Measurements from ENCODE around the gene FAH.
A peak's percentile ranks its signal among the peaks of the same experiment; 100 is the strongest.
"Not testable (repeated sequence)": the region's sequence is repeated elsewhere in the genome, so short reads cannot be mapped to it uniquely, and the experiment has no call there.

FAH gene

GRCh38 chr15:80151148-80151547 is 1.7 kb upstream of the FAH start:
- H3K27ac ChIP-seq, result no peak overlapping the region
- TF ChIP-seq CTCF (conservative IDR thresholded peaks at IDR 0.05) (no peak), ZFX (IDR thresholded peaks at IDR 0.05) (no peak)

GRCh38 chr15:80151576-80151975 is 1.2 kb upstream of the FAH start:
- H3K27ac ChIP-seq, result no peak overlapping the region
- TF ChIP-seq ZFX (IDR thresholded peaks at IDR 0.05) (no peak), CTCF (conservative IDR thresholded peaks at IDR 0.05) (no peak)

- peak overlapping the region; percentile 80 for H3K27ac ChIP-seq
- no peak for TF ChIP-seq CTCF (conservative IDR thresholded peaks at IDR 0.05)
- TF ChIP-seq ZFX (IDR thresholded peaks at IDR 0.05), result no peak
Observed at GRCh38 chr15:80152180-80152895, 461 bp upstream of the FAH start.

GRCh38 chr15:80153900-80154299 is 1.1 kb downstream of the FAH start:
- peak overlapping the region; percentile 80 for H3K27ac ChIP-seq
- TF ChIP-seq ZFX (IDR thresholded peaks at IDR 0.05), result no peak
- no peak for TF ChIP-seq CTCF (conservative IDR thresholded peaks at IDR 0.05)

- H3K27ac ChIP-seq, result peak overlapping the region; percentile 80; the same call in 1 of the 2 replicates
- TF ChIP-seq ZFX (IDR thresholded peaks at IDR 0.05) (no peak), CTCF (conservative IDR thresholded peaks at IDR 0.05) (no peak)
Observed at GRCh38 chr15:80154336-80154735, 1.5 kb downstream of the FAH start.

- H3K27ac ChIP-seq, result no peak overlapping the region
- TF ChIP-seq CTCF (conservative IDR thresholded peaks at IDR 0.05) (no peak), ZFX (IDR thresholded peaks at IDR 0.05) (no peak)
Observed at GRCh38 chr15:80155001-80155377, 2.2 kb downstream of the FAH start.

GRCh38 chr15:80155378-80156175 is 2.8 kb downstream of the FAH start:
- not testable (repeated sequence) for H3K27ac ChIP-seq

Data from C4-2B (cell line).